Vagina (tissue), 2 donors: Measurements from ENCODE around the gene FAM3A.

Experiments
- POLR2A ChIP-seq, 2 donors: fragments of 450-650 bp; IDR thresholded peaks; one replicate each; pipeline ENCODE4 v1.6.1; 2017; ENCODE audit warnings: antibody characterized with exemption in 2 of 2, mild to moderate bottlenecking in 2 of 2, moderate library complexity in 2 of 2
- POLR2AphosphoS5 ChIP-seq, 2 donors: sonication (generic); formaldehyde crosslinking; IDR thresholded peaks; one replicate each; pipeline ENCODE4 v1.9.0; 2017; ENCODE audit warnings: antibody characterized with exemption in 2 of 2, mild to moderate bottlenecking in 2 of 2, low read depth in 1 of 2; ENCODE audit not compliant: insufficient read depth in 1 of 2
- TF ChIP-seq, protein P1 (sequence below), 3 experiments: fragments of 450-650 bp in 2 of 3; fragments of 200-600 bp in 1 of 3; sonication (generic) in 1 of 3; IDR thresholded peaks; one replicate each; pipeline ENCODE4 v1.5.1; 2017 to 2019; ENCODE audit warnings: antibody characterized with exemption in 3 of 3, mild to moderate bottlenecking in 2 of 3, moderate library complexity in 2 of 3

- TF ChIP-seq, protein P1, sequence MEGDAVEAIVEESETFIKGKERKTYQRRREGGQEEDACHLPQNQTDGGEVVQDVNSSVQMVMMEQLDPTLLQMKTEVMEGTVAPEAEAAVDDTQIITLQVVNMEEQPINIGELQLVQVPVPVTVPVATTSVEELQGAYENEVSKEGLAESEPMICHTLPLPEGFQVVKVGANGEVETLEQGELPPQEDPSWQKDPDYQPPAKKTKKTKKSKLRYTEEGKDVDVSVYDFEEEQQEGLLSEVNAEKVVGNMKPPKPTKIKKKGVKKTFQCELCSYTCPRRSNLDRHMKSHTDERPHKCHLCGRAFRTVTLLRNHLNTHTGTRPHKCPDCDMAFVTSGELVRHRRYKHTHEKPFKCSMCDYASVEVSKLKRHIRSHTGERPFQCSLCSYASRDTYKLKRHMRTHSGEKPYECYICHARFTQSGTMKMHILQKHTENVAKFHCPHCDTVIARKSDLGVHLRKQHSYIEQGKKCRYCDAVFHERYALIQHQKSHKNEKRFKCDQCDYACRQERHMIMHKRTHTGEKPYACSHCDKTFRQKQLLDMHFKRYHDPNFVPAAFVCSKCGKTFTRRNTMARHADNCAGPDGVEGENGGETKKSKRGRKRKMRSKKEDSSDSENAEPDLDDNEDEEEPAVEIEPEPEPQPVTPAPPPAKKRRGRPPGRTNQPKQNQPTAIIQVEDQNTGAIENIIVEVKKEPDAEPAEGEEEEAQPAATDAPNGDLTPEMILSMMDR (IDR thresholded peaks at IDR 0.05) = no peak
- TF ChIP-seq POLR2AphosphoS5 (IDR thresholded peaks at IDR 0.05; ENCODE audit: insufficient read depth in 1 of 2, low read depth in 1 of 2) = no peak
- TF ChIP-seq POLR2A (IDR thresholded peaks at IDR 0.05) = no peak
Observed at GRCh38 chrX:154476821-154477220, 39.2 kb downstream of the FAM3A start.
